GM21717 (cell line): Measurements from ENCODE around the gene NIPAL4.
A peak's percentile ranks its signal among the peaks of the same experiment; 100 is the strongest.
"Not testable (repeated sequence)": the region's sequence is repeated elsewhere in the genome, so short reads cannot be mapped to it uniquely, and the experiment has no call there.

Experiments used
- ATAC-seq: cut with Tn5 transposase; IDR thresholded peaks from one replicate; pipeline ENCODE4 v1.9.1; 2021; ENCODE audit warnings: mild to moderate bottlenecking, moderate library complexity; ENCODE audit not compliant: unreplicated experiment

Gene NIPAL4

DNA sequence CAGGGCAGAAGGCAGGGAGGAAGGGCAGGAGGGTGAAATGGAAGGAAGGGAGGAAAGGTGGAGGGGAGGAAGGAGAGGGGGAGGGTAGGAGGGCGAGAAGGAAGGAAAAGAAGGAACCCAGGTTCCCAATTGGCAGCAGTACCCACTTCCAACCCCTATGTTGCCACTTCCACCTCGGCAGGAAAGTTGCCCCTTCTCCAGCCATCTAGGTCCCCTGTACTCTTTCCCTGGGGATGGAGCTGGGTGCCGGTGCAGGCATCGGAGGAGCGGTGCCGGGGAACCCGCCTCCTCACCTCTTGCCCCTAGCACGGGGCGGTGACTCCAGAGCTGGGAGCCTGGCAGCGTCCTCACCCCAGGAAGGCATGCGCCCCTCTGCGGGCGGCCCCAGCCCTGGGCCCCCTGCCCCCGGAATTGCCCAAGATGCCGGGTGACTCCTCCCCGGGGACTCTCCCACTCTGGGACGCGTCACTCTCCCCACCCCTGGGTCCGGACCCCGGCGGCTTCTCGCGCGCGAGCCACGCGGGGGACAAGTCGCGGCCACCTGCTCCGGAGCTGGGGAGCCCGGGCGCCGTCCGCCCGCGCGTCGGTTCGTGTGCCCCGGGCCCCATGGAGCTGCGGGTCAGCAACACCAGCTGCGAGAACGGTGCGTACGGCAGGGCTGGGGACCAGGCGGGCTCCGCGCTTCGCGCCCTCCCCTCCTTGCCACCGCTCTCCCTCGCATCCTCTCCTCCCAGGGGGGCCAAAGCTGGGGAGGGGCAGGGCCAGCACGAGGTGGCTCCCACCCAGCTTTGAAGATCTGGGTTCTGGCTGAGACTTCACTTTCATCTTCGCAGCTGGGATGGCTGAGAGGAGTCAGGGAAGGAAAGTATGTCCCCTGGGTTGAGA, at the start of gene NIPAL4:
Gene NIPAL4 (plus strand): TSS at position 499 of the 885 bp plus-strand sequence. CDS start 108 bp downstream, at position 607.
- ATAC-seq, result no peak

GRCh38 chr5:157415838-157416237, 44.2 kb upstream of the NIPAL4 start:
- ATAC-seq, result no peak

- not testable (repeated sequence) for ATAC-seq
Measured at GRCh38 chr5:157419521-157419920, 40.5 kb upstream of the NIPAL4 start.

DNA sequence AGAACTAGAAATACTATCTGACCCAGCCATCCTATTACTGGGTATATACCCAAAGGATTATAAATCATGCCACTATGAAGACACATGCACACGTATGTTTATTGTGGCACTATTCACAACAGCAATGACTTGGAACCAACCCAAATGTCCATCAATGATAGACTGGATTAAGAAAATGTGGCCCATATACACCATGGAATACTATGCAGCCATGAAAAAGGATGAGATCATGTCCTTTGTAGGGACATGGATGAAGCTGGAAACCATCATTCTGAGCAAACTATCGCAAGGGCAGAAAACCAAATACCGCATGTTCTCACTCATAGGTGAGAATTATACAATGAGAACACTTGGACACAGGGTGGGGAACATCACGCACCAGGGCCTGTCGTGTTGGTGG, 30.1 kb upstream of the NIPAL4 start:
- not testable (repeated sequence) for ATAC-seq

DNA sequence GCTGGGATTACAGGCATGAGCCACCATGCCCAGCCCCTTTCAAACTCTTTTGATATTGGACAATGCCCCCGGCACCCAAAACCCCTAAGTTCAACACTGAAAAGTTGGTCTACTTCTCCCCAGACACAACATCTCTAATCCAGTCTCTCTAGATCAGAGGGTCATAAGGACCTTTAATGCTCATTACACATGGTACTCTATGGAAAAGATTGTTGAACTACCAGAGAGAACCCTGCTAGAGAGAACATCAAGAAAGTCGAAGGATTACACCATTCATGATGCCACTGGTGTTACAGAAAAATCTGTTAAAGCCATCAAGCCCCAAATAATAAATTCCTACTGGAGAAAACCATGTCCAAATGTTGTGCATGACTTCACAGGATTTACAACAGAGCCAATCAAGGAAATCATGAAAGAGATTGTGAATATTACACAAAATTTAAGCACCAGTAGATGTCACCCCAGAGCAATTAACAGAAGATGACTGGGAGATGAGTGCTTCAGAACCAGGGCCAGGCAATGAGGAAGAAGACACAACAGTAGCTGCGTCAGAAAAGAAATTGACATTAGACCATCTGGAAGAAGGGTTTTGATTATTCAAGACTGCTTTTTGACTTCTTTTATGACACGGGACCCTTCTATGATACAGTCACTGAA, 28.3 kb upstream of the NIPAL4 start:
- ATAC-seq, result peak; percentile 79

DNA sequence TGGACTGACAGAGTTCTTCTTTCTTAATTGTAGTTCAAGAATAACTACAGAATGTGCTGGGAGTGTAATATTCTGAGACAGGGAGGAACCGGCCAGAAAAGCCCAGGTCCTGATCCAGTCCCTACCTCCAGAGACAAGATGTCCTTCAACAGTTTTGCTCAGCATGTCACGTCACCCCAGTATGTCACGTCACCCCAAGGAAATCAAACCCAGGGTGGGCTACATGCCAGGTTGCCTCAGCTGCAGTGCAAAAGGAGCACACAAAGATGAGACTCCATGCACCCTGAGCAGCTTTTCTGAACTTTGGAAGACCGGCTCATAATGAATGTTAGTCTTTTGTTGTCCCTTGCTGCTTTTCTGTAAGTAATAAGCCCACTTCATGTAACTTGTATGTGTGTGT, 25.9 kb upstream of the NIPAL4 start:
- ATAC-seq, result no peak

GRCh38 chr5:157443041-157443549, 16.9 kb upstream of the NIPAL4 start:
- ATAC-seq, result no peak

DNA sequence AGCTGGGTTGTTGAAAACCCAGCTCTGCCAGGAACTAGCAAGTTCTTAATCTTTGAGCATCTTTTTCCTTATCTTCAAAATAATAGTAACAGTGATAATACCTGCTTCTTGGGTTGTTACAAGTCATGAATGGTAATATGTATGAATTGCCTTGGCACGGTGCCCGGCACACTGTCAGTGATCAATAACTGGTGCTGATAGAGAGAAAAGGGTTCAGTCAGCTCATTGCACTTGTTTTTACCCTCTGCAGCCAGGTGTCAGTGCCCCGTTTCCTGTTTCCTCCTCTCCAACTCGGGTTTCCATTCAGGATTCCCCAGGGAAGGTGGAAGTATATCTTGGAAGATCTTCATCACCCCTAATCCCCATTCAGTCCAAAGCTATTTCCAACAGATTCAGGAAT, 15.8 kb upstream of the NIPAL4 start:
- ATAC-seq, result no peak

DNA sequence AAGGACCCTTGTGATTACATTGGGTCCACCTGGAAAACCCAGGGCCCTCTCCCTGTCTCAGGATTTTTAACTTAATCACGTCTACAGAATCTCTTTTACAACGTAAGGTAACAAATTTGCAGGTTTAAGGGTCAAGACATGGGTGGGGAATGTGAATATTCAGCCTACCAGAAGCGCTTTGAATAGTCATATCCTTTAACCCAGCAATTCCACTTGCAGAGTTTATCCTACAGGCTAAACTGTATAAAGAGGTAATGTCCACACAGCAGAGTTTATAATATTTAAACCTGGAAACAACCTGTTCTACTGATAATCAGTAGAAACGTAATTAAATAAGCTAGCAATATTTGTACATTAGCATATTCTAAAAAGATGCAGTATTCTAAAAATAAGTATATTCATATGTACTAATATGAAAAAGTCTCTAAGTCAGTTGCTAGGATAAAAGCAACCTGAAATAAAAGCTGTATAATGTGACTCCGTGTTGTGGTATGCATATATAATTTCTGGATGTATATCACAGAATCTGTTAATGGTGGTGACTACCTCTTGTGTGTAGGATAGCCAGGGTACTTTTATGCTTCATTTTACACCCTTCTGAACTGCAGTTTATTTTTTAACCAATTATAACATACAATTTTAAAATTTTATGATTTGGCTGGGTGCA, 14.1 kb upstream of the NIPAL4 start:
- ATAC-seq, result no peak

DNA sequence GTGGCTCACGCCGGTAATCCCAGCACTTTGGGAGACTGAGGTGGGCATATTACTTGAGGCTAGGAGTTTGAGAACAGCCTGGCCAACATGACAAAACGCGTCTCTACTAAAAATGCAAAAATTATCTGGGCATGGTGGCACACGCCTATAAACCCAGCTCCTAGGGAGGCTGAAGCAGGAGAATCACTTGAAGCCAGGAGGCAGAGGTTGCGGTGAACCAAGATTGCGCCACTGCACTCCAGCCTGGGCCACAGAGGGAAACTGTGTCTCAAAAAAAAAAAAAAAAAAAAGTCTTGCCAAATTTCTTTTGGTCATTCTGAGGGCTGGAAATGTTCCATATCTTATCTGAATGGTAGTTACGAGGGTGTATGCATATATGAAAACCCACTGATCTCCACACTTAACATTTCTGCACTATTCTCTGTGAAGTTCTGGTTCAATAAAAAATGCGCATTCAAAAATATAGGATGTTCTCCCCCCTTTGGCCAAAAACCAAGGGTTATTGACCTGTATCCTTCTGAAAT, 13.5 kb upstream of the NIPAL4 start:
- no peak for ATAC-seq

GRCh38 chr5:157447201-157447637, 12.8 kb upstream of the NIPAL4 start:
- no peak for ATAC-seq

GRCh38 chr5:157449011-157449723, 10.8 kb upstream of the NIPAL4 start:
- ATAC-seq, result no peak

DNA sequence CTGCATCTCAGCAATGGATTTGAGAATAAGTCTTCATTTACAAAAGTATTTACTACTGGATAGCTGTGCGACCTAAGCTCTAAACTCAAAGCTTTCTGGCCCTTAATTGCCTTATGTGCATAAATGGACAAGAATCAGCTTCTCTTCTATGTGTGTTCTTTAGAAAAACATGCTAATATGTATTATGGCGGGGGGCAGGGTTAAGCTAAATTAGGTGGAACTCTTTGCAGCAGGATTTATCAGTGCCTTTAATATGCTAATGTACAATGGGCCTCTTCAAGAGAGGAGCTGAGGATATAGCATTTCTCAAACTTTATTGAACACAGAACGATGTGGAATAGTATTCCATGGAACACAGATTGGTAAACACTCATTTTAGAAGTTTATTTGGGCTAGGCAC, 10.0 kb upstream of the NIPAL4 start:
- ATAC-seq, result no peak

DNA sequence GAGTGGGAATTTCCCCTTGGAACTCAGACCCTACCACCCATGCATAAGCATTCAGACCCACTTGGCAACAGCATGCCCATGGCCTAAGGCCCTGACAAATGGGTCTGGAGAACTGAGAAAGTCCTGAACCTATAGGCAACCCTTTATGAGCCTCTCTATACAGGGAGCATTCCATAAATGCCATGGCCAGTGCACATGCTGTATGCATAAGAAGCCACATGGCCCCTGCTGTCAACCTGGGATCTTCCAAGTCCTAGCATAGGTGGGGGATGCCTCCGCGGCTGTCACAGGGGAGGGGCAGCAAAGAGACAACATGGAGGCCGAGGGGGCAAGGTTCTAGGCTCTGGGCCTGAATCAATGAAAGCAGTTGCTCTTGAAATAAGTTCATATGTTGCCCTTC, 8.2 kb upstream of the NIPAL4 start:
- no peak for ATAC-seq

DNA sequence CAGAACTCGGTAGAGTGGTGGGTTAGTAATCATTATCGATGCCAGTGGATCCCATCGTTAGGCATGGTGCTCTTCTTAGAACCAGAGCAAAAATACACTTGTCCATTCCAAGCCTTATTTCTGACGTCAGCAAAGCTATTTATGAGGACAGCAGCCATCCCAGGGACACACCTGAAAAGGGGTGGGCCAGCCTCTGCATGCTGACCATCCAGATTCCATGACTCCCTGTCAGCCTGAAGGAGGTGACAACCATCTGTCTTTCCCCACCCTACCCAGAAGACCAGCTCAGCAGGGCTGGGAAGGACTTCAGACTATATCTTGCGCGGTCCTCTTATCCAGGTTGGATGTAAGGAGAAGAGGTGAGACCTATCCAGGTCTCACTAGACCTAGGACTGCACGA, 5.7 kb upstream of the NIPAL4 start:
- no peak for ATAC-seq

- ATAC-seq, result no peak
Measured at GRCh38 chr5:157455057-157455456, 5.0 kb upstream of the NIPAL4 start.

GRCh38 chr5:157456301-157456700, 3.7 kb upstream of the NIPAL4 start:
- ATAC-seq, result no peak

- ATAC-seq, result no peak
Measured at GRCh38 chr5:157457391-157457790, 2.6 kb upstream of the NIPAL4 start.

GRCh38 chr5:157458835-157459234, 1.2 kb upstream of the NIPAL4 start:
- ATAC-seq, result no peak

- no peak for ATAC-seq
Measured at GRCh38 chr5:157460921-157461792, 1.1 kb downstream of the NIPAL4 start.
